Chondrocyte (in vitro differentiated cells): ENCODE measurements around the gene KDM4C. TPM values are rescaled to one million over a fixed set of nuclear protein-coding genes. Genes with fewer than 3 reads are reported as not detected.

Experiments used
- DNase-seq: peaks from one replicate; pipeline ENCODE4 v3.0.0; 2021; ENCODE audit warnings: mixed read lengths, low spot score
- H3K27ac Mint-ChIP-seq: one replicate; pipeline ENCODE4 v1.8.0; 2021; ENCODE audit warnings: mild to moderate bottlenecking, moderate library complexity, mixed read lengths; ENCODE audit not compliant: unreplicated experiment
- H3K27me3 Mint-ChIP-seq: 2 replicates; pipeline ENCODE4 v1.8.0; 2021; ENCODE audit warnings: low read depth, mixed read lengths
- H3K36me3 Mint-ChIP-seq: 2 replicates; pipeline ENCODE4 v1.8.0; 2021; ENCODE audit warnings: low read depth, mixed read lengths
- H3K4me1 Mint-ChIP-seq: 2 replicates; pipeline ENCODE4 v1.8.0; 2021; ENCODE audit warnings: low read depth, mild to moderate bottlenecking, mixed read lengths
- H3K4me3 Mint-ChIP-seq: one replicate; pipeline ENCODE4 v1.8.0; 2021; ENCODE audit warnings: mild to moderate bottlenecking, moderate library complexity, mixed read lengths; ENCODE audit not compliant: unreplicated experiment
- H3K9me3 Mint-ChIP-seq: 2 replicates; pipeline ENCODE4 v1.8.0; 2021; ENCODE audit warnings: low read depth, mixed read lengths
- CTCF ChIP-seq: fragments of 200-600 bp; sonication (generic); IDR thresholded peaks from 2 replicates; pipeline ENCODE4 v1.5.0; 2021; ENCODE audit warnings: antibody characterized with exemption, mild to moderate bottlenecking, moderate library complexity
- total RNA-seq: library from RNA; stranded (reverse); gene quantifications from 3 replicates; pipeline ENCODE4 v1.2.1, GENCODE V29; 2021

Gene KDM4C
- total RNA-seq, 1 donor from 2014 or later: 18.1 TPM

GRCh38 chr9:7186175-7186574 is 428.4 kb downstream of the KDM4C start:
- H3K9me3 Mint-ChIP-seq: peaks cover 16% of the 10 kb centered on the region
- peaks cover 7% of the 10 kb centered on the region for H3K36me3 Mint-ChIP-seq
- H3K27me3 Mint-ChIP-seq: no peaks in the 10 kb centered on the region
- H3K27ac Mint-ChIP-seq: peak overlapping the region; percentile 75
- DNase-seq: no peak
- peaks cover 15% of the 10 kb centered on the region for H3K4me1 Mint-ChIP-seq
- no peak overlapping the region for H3K4me3 Mint-ChIP-seq
- TF ChIP-seq CTCF: peak; percentile 77

- Mint-ChIP-seq H3K27ac (no peak overlapping the region), H3K36me3 (peaks cover 7% of the 10 kb centered on the region), H3K4me1 (no peaks in the 10 kb centered on the region), H3K4me3 (no peak overlapping the region), H3K9me3 (peaks cover 13% of the 10 kb centered on the region), H3K27me3 (peaks cover 3% of the 10 kb centered on the region)
- DNase-seq: no peak
- no peak for TF ChIP-seq CTCF
These were observed 434.5 kb downstream of the KDM4C start for GRCh38 chr9:7192266-7192665.

GRCh38 chr9:7195526-7195925 is 437.8 kb downstream of the KDM4C start:
- no peak for TF ChIP-seq CTCF

GRCh38 chr9:7196467-7196866 is 438.7 kb downstream of the KDM4C start:
- no peak for DNase-seq
- H3K27ac Mint-ChIP-seq: no peak overlapping the region
- no peaks in the 10 kb centered on the region for H3K9me3 Mint-ChIP-seq
- H3K4me1 Mint-ChIP-seq: no peaks in the 10 kb centered on the region
- peaks cover 3% of the 10 kb centered on the region for H3K27me3 Mint-ChIP-seq
- no peak overlapping the region for H3K4me3 Mint-ChIP-seq
- TF ChIP-seq CTCF: no peak
- no peaks in the 10 kb centered on the region for H3K36me3 Mint-ChIP-seq

More at GRCh38 chr9:7195526-7195925, 437.8 kb downstream of the KDM4C start:
- Mint-ChIP-seq H3K9me3 (peaks cover 6% of the 10 kb centered on the region), H3K27me3 (peaks cover 3% of the 10 kb centered on the region), H3K4me1 (no peaks in the 10 kb centered on the region), H3K4me3 (no peak overlapping the region), H3K36me3 (peaks cover 3% of the 10 kb centered on the region), H3K27ac (no peak overlapping the region)
- no peak for DNase-seq

- Mint-ChIP-seq H3K9me3 (no peaks in the 10 kb centered on the region), H3K36me3 (peaks cover 1% of the 10 kb centered on the region), H3K27me3 (peaks cover 5% of the 10 kb centered on the region), H3K4me3 (no peak overlapping the region), H3K27ac (no peak overlapping the region), H3K4me1 (no peaks in the 10 kb centered on the region)
- no peak for TF ChIP-seq CTCF
- no peak for DNase-seq
These were observed 443.4 kb downstream of the KDM4C start for GRCh38 chr9:7201196-7201595.
